GM23338 (cell line): ENCODE results near the gene RAPGEF5. TPM values are rescaled to one million over a fixed set of nuclear protein-coding genes. Genes with fewer than 3 reads are reported as not detected.

Experiments
- ATAC-seq: fragments of 200-7000 bp; cut with Tn5 transposase; 3 replicates; pipeline ENCODE4 v1.9.1; 2020
- DNase-seq: peaks from one replicate; pipeline ENCODE4 v3.0.0-alpha.2; 2015; ENCODE audit warnings: low spot score
- H2AFZ ChIP-seq: fragments of 200-600 bp; sonication (generic); 2 replicates; pipeline ENCODE4 v1.8.0; 2016; ENCODE audit warnings: antibody characterized with exemption, mild to moderate bottlenecking, moderate library complexity
- H3F3A ChIP-seq: fragments of 200-600 bp; sonication (generic); replicated peaks from 2 replicates; pipeline ENCODE4 v1.8.0; 2017; ENCODE audit warnings: antibody characterized with exemption, mixed run types, low read depth
- H3K27ac ChIP-seq: fragments of 200-600 bp; sonication (generic); 2 replicates; pipeline ENCODE4 v1.6.1; 2016; ENCODE audit warnings: low read depth
- H3K27me3 ChIP-seq: fragments of 200-600 bp; sonication (generic); 2 replicates; pipeline ENCODE4 v1.8.0; 2016; ENCODE audit warnings: mild to moderate bottlenecking, mixed run types, moderate library complexity; ENCODE audit not compliant: insufficient read depth
- H3K36me3 ChIP-seq: fragments of 200-600 bp; sonication (generic); 2 replicates; pipeline ENCODE4 v1.8.0; 2016; ENCODE audit warnings: mild to moderate bottlenecking; ENCODE audit not compliant: insufficient read depth
- H3K4me1 ChIP-seq: fragments of 200-600 bp; sonication (generic); 2 replicates; pipeline ENCODE4 v1.8.0; 2016; ENCODE audit warnings: mild to moderate bottlenecking, moderate library complexity; ENCODE audit not compliant: insufficient read depth
- H3K4me2 ChIP-seq: fragments of 200-600 bp; sonication (generic); 2 replicates; pipeline ENCODE4 v1.7.1; 2017; ENCODE audit warnings: mixed run types
- H3K4me3 ChIP-seq: fragments of 200-600 bp; sonication (generic); 2 replicates; pipeline ENCODE4 v1.6.1; 2016; ENCODE audit warnings: mixed run types
- H3K79me2 ChIP-seq: fragments of 200-600 bp; sonication (generic); replicated peaks from 2 replicates; pipeline ENCODE4 v1.8.0; 2017; ENCODE audit warnings: mild to moderate bottlenecking; ENCODE audit not compliant: insufficient read depth
- H3K9me2 ChIP-seq: fragments of 200-600 bp; sonication (generic); 2 replicates; pipeline ENCODE4 v1.8.0; 2017; ENCODE audit not compliant: insufficient read depth
- H4K20me1 ChIP-seq: fragments of 200-600 bp; sonication (generic); replicated peaks from 2 replicates; pipeline ENCODE4 v1.8.0; 2017; ENCODE audit warnings: mild to moderate bottlenecking; ENCODE audit not compliant: insufficient read depth
- H3K27ac Mint-ChIP-seq: 2 replicates; pipeline ENCODE4 v1.8.0; 2020; ENCODE audit warnings: inconsistent platforms, mild to moderate bottlenecking, moderate library complexity, mixed read lengths
- H3K27me3 Mint-ChIP-seq: 3 replicates; pipeline ENCODE4 v1.8.0; 2022; ENCODE audit warnings: low read depth, mild to moderate bottlenecking, moderate library complexity, mixed read lengths, inconsistent platforms; ENCODE audit not compliant: insufficient read depth, poor library complexity
- H3K36me3 Mint-ChIP-seq: 3 replicates; pipeline ENCODE4 v1.8.0; 2021; ENCODE audit warnings: low read depth, mild to moderate bottlenecking, inconsistent platforms, moderate library complexity, mixed read lengths
- H3K4me1 Mint-ChIP-seq: 3 replicates; pipeline ENCODE4 v1.8.0; 2020; ENCODE audit warnings: mild to moderate bottlenecking, inconsistent platforms, mixed read lengths
- H3K4me3 Mint-ChIP-seq: 3 replicates; pipeline ENCODE4 v1.8.0; 2021; ENCODE audit warnings: moderate library complexity, mild to moderate bottlenecking, inconsistent platforms, mixed read lengths
- H3K9me3 Mint-ChIP-seq: 3 replicates; pipeline ENCODE4 v1.8.0; 2020; ENCODE audit warnings: moderate library complexity, mild to moderate bottlenecking, inconsistent platforms, mixed read lengths
- CREB1 ChIP-seq: fragments of 250-450 bp; sonication (Bioruptor Pico); IDR thresholded peaks from 2 replicates; pipeline ENCODE4 v1.5.0; 2020; ENCODE audit warnings: low read depth, mild to moderate bottlenecking, moderate library complexity
- CTCF ChIP-seq, 2 experiments: fragments of 200-600 bp in 1 of 2; sonication (generic) in 1 of 2; conservative IDR thresholded peaks; 2 replicates each; pipeline versions ENCODE4 v1.5.1 to v1.6.1; 2016 to 2017; ENCODE audit warnings: antibody characterized with exemption in 2 of 2, low read depth in 2 of 2, mild to moderate bottlenecking in 2 of 2, moderate library complexity in 1 of 2
- JUNB ChIP-seq: IDR thresholded peaks from one replicate; pipeline ENCODE4 v1.6.1; 2016; ENCODE audit warnings: antibody characterized with exemption; ENCODE audit not compliant: unreplicated experiment
- NANOG ChIP-seq: IDR thresholded peaks from 2 replicates; pipeline ENCODE4 v1.6.1; 2016; ENCODE audit warnings: antibody characterized with exemption, borderline replicate concordance
- STAT1 ChIP-seq: IDR thresholded peaks from one replicate; pipeline ENCODE4 v1.6.1; 2016; ENCODE audit warnings: antibody characterized with exemption; ENCODE audit not compliant: unreplicated experiment
- polyA plus RNA-seq: library from polyadenylated mRNA; unstranded; fragments of >200 nt; fragmentation: Nextera tagmentation; extraction: Ambion mirVana; gene quantifications from 2 replicates; pipeline ENCODE4 v1.2.1, GENCODE V29; 2016
- total RNA-seq: library from RNA; depleted of rRNA; stranded (reverse); fragments of >200 nt; shearing (Covaris generic); gene quantifications from 2 replicates; pipeline ENCODE4 v1.2.3, GENCODE V29; 2014
- TF ChIP-seq, protein P1 (sequence below): fragments of 250-450 bp; sonication (Bioruptor Pico); IDR thresholded peaks from 2 replicates; pipeline ENCODE4 v1.5.0; 2020; ENCODE audit warnings: mild to moderate bottlenecking, moderate library complexity
- TF ChIP-seq, protein P2 (sequence below): IDR thresholded peaks from 2 replicates; pipeline ENCODE4 v1.6.1; 2016; ENCODE audit warnings: antibody characterized with exemption

Gene RAPGEF5
- total and polyA plus RNA-seq, 2 experiments from 2014 or later: 6.3 to 13.1 TPM

DNA sequence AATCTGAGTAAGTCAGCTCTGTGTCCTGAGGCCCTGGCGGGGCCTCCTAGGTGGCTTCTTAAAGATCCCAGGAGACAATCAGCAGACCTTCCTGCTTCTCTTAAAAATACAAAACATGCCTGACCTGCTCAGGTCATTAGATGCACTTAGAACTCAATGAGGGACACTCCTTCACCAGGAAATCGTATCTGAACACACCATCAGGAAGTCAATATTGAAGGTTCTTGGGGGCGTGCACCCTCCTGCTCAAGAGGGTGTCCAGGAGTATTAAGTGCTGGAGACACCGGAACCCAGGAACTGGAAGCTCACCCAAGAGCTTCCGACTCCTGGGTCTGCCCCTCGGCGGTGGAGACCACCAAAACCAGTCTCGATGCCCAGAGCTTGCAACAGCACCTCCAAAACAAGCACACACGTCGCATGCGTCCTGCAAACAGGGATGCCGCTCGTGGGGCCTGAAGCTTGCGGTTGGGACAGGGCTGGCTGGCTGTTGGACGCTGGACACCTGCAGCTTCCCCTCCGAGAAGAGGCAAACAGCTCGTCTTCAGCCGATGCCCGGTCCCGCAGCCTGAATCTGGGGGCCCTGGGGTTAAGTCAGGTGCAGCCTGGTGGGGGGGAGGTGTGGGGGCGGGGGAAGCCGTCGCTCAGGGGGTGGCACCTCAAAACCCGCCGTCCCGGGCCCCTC, 803 bp downstream of the RAPGEF5 start (continued):
- TF ChIP-seq, protein P1, sequence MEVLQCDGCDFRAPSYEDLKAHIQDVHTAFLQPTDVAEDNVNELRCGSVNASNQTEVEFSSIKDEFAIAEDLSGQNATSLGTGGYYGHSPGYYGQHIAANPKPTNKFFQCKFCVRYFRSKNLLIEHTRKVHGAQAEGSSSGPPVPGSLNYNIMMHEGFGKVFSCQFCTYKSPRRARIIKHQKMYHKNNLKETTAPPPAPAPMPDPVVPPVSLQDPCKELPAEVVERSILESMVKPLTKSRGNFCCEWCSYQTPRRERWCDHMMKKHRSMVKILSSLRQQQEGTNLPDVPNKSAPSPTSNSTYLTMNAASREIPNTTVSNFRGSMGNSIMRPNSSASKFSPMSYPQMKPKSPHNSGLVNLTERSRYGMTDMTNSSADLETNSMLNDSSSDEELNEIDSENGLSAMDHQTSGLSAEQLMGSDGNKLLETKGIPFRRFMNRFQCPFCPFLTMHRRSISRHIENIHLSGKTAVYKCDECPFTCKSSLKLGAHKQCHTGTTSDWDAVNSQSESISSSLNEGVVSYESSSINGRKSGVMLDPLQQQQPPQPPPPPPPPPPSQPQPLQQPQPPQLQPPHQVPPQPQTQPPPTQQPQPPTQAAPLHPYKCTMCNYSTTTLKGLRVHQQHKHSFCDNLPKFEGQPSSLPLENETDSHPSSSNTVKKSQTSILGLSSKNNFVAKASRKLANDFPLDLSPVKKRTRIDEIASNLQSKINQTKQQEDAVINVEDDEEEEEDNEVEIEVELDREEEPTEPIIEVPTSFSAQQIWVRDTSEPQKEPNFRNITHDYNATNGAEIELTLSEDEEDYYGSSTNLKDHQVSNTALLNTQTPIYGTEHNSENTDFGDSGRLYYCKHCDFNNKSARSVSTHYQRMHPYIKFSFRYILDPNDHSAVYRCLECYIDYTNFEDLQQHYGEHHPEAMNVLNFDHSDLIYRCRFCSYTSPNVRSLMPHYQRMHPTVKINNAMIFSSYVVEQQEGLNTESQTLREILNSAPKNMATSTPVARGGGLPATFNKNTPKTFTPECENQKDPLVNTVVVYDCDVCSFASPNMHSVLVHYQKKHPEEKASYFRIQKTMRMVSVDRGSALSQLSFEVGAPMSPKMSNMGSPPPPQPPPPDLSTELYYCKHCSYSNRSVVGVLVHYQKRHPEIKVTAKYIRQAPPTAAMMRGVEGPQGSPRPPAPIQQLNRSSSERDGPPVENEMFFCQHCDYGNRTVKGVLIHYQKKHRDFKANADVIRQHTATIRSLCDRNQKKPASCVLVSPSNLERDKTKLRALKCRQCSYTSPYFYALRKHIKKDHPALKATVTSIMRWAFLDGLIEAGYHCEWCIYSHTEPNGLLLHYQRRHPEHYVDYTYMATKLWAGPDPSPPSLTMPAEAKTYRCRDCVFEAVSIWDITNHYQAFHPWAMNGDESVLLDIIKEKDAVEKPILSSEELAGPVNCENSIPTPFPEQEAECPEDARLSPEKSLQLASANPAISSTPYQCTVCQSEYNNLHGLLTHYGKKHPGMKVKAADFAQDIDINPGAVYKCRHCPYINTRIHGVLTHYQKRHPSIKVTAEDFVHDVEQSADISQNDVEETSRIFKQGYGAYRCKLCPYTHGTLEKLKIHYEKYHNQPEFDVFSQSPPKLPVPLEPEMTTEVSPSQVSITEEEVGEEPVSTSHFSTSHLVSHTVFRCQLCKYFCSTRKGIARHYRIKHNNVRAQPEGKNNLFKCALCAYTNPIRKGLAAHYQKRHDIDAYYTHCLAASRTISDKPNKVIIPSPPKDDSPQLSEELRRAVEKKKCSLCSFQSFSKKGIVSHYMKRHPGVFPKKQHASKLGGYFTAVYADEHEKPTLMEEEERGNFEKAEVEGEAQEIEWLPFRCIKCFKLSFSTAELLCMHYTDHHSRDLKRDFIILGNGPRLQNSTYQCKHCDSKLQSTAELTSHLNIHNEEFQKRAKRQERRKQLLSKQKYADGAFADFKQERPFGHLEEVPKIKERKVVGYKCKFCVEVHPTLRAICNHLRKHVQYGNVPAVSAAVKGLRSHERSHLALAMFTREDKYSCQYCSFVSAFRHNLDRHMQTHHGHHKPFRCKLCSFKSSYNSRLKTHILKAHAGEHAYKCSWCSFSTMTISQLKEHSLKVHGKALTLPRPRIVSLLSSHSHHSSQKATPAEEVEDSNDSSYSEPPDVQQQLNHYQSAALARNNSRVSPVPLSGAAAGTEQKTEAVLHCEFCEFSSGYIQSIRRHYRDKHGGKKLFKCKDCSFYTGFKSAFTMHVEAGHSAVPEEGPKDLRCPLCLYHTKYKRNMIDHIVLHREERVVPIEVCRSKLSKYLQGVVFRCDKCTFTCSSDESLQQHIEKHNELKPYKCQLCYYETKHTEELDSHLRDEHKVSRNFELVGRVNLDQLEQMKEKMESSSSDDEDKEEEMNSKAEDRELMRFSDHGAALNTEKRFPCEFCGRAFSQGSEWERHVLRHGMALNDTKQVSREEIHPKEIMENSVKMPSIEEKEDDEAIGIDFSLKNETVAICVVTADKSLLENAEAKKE (CRISPR knock-in tag): no peak

DNA sequence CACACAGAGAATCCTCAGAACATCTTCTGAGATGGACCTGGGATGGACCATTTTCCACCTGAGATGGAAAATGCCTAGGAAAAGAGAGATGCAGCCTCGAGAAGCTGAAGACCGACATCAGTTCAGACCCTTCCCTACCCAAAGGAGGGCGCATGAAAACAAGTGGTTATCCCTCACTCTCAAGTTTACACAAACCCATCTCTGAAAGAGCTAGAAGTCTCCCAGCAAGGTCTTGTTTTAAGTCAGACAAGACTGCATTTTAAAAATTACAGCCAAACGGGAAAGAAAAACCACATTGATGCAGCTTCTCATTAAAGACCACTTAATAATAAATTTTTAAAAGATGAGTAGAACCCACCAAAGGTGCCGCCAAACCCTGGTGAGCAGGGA, 1.3 kb downstream of the RAPGEF5 start:
- no peak for DNase-seq
- Mint-ChIP-seq H3K27me3 (peaks cover 14% of the 10 kb centered on the region), H3K4me1 (peaks cover 35% of the 10 kb centered on the region), H3K4me3 (peak overlapping the region; percentile 75), H3K27ac (no peak overlapping the region), H3K36me3 (peaks cover 29% of the 10 kb centered on the region), H3K9me3 (peaks cover 14% of the 10 kb centered on the region; the same call in 2 of the 3 replicates)
- no peak for ATAC-seq
- no peak overlapping the region for H3K27ac ChIP-seq
- no peaks in the 10 kb centered on the region for H4K20me1 ChIP-seq
- H3K4me2 ChIP-seq: peak overlapping the region; percentile 90
- H3K36me3 ChIP-seq: no peaks in the 10 kb centered on the region
- H3K9me2 ChIP-seq: peaks cover under 1% of the 10 kb centered on the region; the same call in 1 of the 2 replicates
- peaks cover 21% of the 10 kb centered on the region for H3K4me1 ChIP-seq
- H2AFZ ChIP-seq: peak overlapping the region; percentile 80; the same call in 1 of the 2 replicates
- H3K27me3 ChIP-seq: peaks cover 17% of the 10 kb centered on the region
- H3K4me3 ChIP-seq: peak overlapping the region; percentile 68
- H3K79me2 ChIP-seq: peaks cover 50% of the 10 kb centered on the region
- H3F3A ChIP-seq: 0 out of 2 replicates have a peak, but pooled peaks cover 6% of the 10 kb centered on the region
- TF ChIP-seq JUNB (no peak), STAT1 (no peak), NANOG (no peak), CTCF (conservative IDR thresholded peaks at IDR 0.05; ENCODE audit: low read depth in 2 of 2) (no peak), CREB1 (CRISPR knock-in tag) (no peak)
- TF ChIP-seq, protein P2, sequence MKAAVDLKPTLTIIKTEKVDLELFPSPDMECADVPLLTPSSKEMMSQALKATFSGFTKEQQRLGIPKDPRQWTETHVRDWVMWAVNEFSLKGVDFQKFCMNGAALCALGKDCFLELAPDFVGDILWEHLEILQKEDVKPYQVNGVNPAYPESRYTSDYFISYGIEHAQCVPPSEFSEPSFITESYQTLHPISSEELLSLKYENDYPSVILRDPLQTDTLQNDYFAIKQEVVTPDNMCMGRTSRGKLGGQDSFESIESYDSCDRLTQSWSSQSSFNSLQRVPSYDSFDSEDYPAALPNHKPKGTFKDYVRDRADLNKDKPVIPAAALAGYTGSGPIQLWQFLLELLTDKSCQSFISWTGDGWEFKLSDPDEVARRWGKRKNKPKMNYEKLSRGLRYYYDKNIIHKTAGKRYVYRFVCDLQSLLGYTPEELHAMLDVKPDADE: no peak
